Right kidney (tissue), 1 donor: ENCODE results near the gene B9D1.
"Not testable (repeated sequence)": the region's sequence is repeated elsewhere in the genome, so short reads cannot be mapped to it uniquely, and the experiment has no call there.

ENCODE experiments used
- DNase-seq: peaks from one replicate; pipeline ENCODE4 v3.0.0-alpha.2; 2016

B9D1 gene

GRCh38 chr17:19359856-19360255 lies 2.7 kb downstream of the B9D1 start:
- no peak for DNase-seq

- no peak for DNase-seq
Measured at GRCh38 chr17:19359151-19359550, 3.4 kb downstream of the B9D1 start.

- no peak for DNase-seq
Measured at GRCh38 chr17:19357761-19358160, 4.8 kb downstream of the B9D1 start.

- no peak for DNase-seq
Measured at GRCh38 chr17:19357351-19357750, 5.2 kb downstream of the B9D1 start.

- DNase-seq = no peak
Measured at GRCh38 chr17:19354748-19355147, 7.8 kb downstream of the B9D1 start.

GRCh38 chr17:19353401-19353800 lies 9.1 kb downstream of the B9D1 start:
- not testable (repeated sequence) for DNase-seq

- DNase-seq = no peak
Measured at GRCh38 chr17:19348806-19349205, 13.7 kb downstream of the B9D1 start.

GRCh38 chr17:19348081-19348650 lies 14.4 kb downstream of the B9D1 start:
- DNase-seq = no peak

- no peak for DNase-seq
Measured at GRCh38 chr17:19347323-19348080, 15.0 kb downstream of the B9D1 start.

GRCh38 chr17:19346351-19347255 lies 15.9 kb downstream of the B9D1 start:
- DNase-seq = peak; percentile 48

GRCh38 chr17:19345486-19346350 lies 16.8 kb downstream of the B9D1 start:
- no peak for DNase-seq

GRCh38 chr17:19345067-19345460 lies 17.5 kb downstream of the B9D1 start:
- no peak for DNase-seq

GRCh38 chr17:19344311-19345066 lies 18.0 kb downstream of the B9D1 start:
- no peak for DNase-seq

GRCh38 chr17:19343671-19344151 lies 18.8 kb downstream of the B9D1 start:
- no peak for DNase-seq

GRCh38 chr17:19343256-19343630 lies 19.3 kb downstream of the B9D1 start:
- no peak for DNase-seq

GRCh38 chr17:19342611-19343255 lies 19.8 kb downstream of the B9D1 start:
- no peak for DNase-seq

GRCh38 chr17:19341641-19342610 lies 20.6 kb downstream of the B9D1 start:
- peak; percentile 47 for DNase-seq

- DNase-seq = no peak
Measured at GRCh38 chr17:19341211-19341631, 21.3 kb downstream of the B9D1 start.

- DNase-seq = no peak
Measured at GRCh38 chr17:19339341-19339815, 23.1 kb downstream of the B9D1 start.
